ENCODE measurements around the gene NDUFS2.

DNA sequence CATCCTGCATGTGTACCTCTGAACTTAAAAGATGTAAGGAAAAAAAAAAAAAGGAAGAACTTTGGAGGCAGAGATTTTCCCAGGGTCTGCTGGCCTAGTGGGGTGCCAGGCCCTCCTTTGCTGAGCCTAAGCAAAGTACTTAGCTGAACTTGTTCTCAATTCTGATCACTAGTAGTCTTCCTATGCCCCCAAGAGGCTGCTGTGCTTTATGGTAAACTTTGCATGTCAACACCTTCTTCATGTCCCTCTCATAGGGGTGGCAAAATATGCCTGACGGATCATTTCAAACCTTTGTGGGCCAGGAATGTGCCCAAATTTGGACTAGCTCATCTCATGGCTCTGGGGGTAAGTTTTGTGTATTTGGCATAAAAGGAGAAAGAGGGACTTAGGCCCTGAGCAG, 44.3 kb upstream of the NDUFS2 start:
- no peak for TF ChIP-seq OSR1 (CRISPR knock-in tag; IDR thresholded peaks at IDR 0.05)
- no peak for TF ChIP-seq TOX (CRISPR knock-in tag; IDR thresholded peaks at IDR 0.05; ENCODE audit: borderline replicate concordance)
- TF ChIP-seq, protein P1, sequence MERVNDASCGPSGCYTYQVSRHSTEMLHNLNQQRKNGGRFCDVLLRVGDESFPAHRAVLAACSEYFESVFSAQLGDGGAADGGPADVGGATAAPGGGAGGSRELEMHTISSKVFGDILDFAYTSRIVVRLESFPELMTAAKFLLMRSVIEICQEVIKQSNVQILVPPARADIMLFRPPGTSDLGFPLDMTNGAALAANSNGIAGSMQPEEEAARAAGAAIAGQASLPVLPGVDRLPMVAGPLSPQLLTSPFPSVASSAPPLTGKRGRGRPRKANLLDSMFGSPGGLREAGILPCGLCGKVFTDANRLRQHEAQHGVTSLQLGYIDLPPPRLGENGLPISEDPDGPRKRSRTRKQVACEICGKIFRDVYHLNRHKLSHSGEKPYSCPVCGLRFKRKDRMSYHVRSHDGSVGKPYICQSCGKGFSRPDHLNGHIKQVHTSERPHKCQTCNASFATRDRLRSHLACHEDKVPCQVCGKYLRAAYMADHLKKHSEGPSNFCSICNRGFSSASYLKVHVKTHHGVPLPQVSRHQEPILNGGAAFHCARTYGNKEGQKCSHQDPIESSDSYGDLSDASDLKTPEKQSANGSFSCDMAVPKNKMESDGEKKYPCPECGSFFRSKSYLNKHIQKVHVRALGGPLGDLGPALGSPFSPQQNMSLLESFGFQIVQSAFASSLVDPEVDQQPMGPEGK (CRISPR knock-in tag; IDR thresholded peaks at IDR 0.05; ENCODE audit: borderline replicate concordance): no peak
- TF ChIP-seq RARB (CRISPR knock-in tag; IDR thresholded peaks at IDR 0.05): no peak
- no peak for TF ChIP-seq ZFP3 (CRISPR knock-in tag; IDR thresholded peaks at IDR 0.05)
- TF ChIP-seq, protein P2, sequence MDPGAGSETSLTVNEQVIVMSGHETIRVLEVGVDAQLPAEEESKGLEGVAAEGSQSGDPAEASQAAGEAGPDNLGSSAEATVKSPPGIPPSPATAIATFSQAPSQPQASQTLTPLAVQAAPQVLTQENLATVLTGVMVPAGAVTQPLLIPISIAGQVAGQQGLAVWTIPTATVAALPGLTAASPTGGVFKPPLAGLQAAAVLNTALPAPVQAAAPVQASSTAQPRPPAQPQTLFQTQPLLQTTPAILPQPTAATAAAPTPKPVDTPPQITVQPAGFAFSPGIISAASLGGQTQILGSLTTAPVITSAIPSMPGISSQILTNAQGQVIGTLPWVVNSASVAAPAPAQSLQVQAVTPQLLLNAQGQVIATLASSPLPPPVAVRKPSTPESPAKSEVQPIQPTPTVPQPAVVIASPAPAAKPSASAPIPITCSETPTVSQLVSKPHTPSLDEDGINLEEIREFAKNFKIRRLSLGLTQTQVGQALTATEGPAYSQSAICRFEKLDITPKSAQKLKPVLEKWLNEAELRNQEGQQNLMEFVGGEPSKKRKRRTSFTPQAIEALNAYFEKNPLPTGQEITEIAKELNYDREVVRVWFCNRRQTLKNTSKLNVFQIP (CRISPR knock-in tag; IDR thresholded peaks at IDR 0.05; ENCODE audit: borderline replicate concordance, low read depth): no peak
- TF ChIP-seq ZFP30 (CRISPR knock-in tag; IDR thresholded peaks at IDR 0.05): no peak
- TF ChIP-seq TSHZ2 (CRISPR knock-in tag; IDR thresholded peaks at IDR 0.05): no peak
- no peak for TF ChIP-seq TCF4 (CRISPR knock-in tag; IDR thresholded peaks at IDR 0.05; ENCODE audit: borderline replicate concordance)
- TF ChIP-seq PPARA (CRISPR knock-in tag; IDR thresholded peaks at IDR 0.05; ENCODE audit: borderline replicate concordance): no peak
- TF ChIP-seq SNAI2 (CRISPR knock-in tag; IDR thresholded peaks at IDR 0.05): no peak
- TF ChIP-seq ISL1 (CRISPR knock-in tag; IDR thresholded peaks at IDR 0.05): no peak
- no peak for TF ChIP-seq BACH2 (CRISPR knock-in tag; IDR thresholded peaks at IDR 0.05; ENCODE audit: borderline replicate concordance)

All from SK-N-SH treated with all-trans-retinoic acid at 6 μM for 48 hours (cell line).